ENCODE results near the gene SEPTIN7. TPM values are rescaled to one million over a fixed set of nuclear protein-coding genes. Genes with fewer than 3 reads are reported as not detected.

The SEPTIN7 gene
- total and polyA plus RNA-seq, 2 of the 4 experiments (the other 2 are of a cell fraction), result 150 to 239 TPM

- no peaks in the 10 kb centered on the region for H3K9me3 ChIP-seq (ENCODE audit: control insufficient read depth, insufficient read depth, low read length)
- peaks cover 21 to 57% of the 10 kb centered on the region in 2 experiments for H3K79me1 ChIP-seq (ENCODE audit: low read depth in 1 of 2, low read length in 2 of 2)
- no peak overlapping the region for H3K4me3 ChIP-seq (ENCODE audit: insufficient read depth, low read depth, low read length)
- in situ Hi-C loops (cut with MboI; ENCODE audit: low sequenced_read_pairs), result no loop called here
- H4K5ac ChIP-seq (ENCODE audit: low read depth, low read length), result no peak overlapping the region
- H3K18ac ChIP-seq (ENCODE audit: low read depth, low read length), result no peak overlapping the region
- H4K8ac ChIP-seq (ENCODE audit: low read depth in 2 of 2, low read length in 2 of 2), result no peak overlapping the region
- dilution Hi-C loops (cut with HindIII; ENCODE audit: low sequenced_read_pairs, unreplicated experiment), result no loop called here
- H2BK15ac ChIP-seq (ENCODE audit: low read depth, low read length), result no peak overlapping the region
- no peak for TF ChIP-seq MAFK (IDR thresholded peaks at IDR 0.05; ENCODE audit: low read depth, low read length)
- TF ChIP-seq, protein P1, sequence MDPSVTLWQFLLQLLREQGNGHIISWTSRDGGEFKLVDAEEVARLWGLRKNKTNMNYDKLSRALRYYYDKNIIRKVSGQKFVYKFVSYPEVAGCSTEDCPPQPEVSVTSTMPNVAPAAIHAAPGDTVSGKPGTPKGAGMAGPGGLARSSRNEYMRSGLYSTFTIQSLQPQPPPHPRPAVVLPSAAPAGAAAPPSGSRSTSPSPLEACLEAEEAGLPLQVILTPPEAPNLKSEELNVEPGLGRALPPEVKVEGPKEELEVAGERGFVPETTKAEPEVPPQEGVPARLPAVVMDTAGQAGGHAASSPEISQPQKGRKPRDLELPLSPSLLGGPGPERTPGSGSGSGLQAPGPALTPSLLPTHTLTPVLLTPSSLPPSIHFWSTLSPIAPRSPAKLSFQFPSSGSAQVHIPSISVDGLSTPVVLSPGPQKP (IDR thresholded peaks at IDR 0.05; ENCODE audit: borderline replicate concordance, low read depth, low read length), result no peak
- TF ChIP-seq POLR2A (IDR thresholded peaks at IDR 0.05; ENCODE audit: low read depth, low read length), result no peak
- TF ChIP-seq MXI1 (IDR thresholded peaks at IDR 0.05; ENCODE audit: borderline replicate concordance, low read depth, low read length), result no peak
- no peak for TF ChIP-seq MAZ (IDR thresholded peaks at IDR 0.05; ENCODE audit: borderline replicate concordance, low read depth, low read length)
- TF ChIP-seq, protein P2, sequence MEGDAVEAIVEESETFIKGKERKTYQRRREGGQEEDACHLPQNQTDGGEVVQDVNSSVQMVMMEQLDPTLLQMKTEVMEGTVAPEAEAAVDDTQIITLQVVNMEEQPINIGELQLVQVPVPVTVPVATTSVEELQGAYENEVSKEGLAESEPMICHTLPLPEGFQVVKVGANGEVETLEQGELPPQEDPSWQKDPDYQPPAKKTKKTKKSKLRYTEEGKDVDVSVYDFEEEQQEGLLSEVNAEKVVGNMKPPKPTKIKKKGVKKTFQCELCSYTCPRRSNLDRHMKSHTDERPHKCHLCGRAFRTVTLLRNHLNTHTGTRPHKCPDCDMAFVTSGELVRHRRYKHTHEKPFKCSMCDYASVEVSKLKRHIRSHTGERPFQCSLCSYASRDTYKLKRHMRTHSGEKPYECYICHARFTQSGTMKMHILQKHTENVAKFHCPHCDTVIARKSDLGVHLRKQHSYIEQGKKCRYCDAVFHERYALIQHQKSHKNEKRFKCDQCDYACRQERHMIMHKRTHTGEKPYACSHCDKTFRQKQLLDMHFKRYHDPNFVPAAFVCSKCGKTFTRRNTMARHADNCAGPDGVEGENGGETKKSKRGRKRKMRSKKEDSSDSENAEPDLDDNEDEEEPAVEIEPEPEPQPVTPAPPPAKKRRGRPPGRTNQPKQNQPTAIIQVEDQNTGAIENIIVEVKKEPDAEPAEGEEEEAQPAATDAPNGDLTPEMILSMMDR (conservative IDR thresholded peaks at IDR 0.05; ENCODE audit: low read depth, low read length), result no peak
- TF ChIP-seq BHLHE40 (IDR thresholded peaks at IDR 0.05; ENCODE audit: low read depth, low read length), result no peak
- TF ChIP-seq RCOR1 (IDR thresholded peaks at IDR 0.05; ENCODE audit: insufficient replicate concordance, low read length), result no peak
- no peak for TF ChIP-seq RAD21 (IDR thresholded peaks at IDR 0.05; ENCODE audit: low read length)
- no peak for TF ChIP-seq FOS (IDR thresholded peaks at IDR 0.05; ENCODE audit: low read depth, low read length)
- TF ChIP-seq SMC3 (IDR thresholded peaks at IDR 0.05; ENCODE audit: low read depth, low read length), result no peak
- TF ChIP-seq CEBPB (IDR thresholded peaks at IDR 0.05; ENCODE audit: low read depth, low read length), result no peak
- TF ChIP-seq USF2 (IDR thresholded peaks at IDR 0.05; ENCODE audit: low read depth, low read length), result no peak
- TF ChIP-seq NFE2L2 (IDR thresholded peaks at IDR 0.05; ENCODE audit: low read depth, low read length), result no peak
- TF ChIP-seq CHD1 (IDR thresholded peaks at IDR 0.05; ENCODE audit: low read depth, low read length), result no peak
- TF ChIP-seq RFX5 (IDR thresholded peaks at IDR 0.05; ENCODE audit: low read depth, low read length), result no peak
- no peak overlapping the region for H3K27ac ChIP-seq (ENCODE audit: insufficient read depth, low read length)
- POLR2A ChIA-PET (ENCODE audit: unreplicated experiment), result no interaction called here
- no peak overlapping the region for H3K23ac ChIP-seq (ENCODE audit: low read depth, low read length)
- peaks cover 31% of the 10 kb centered on the region for H4K20me1 ChIP-seq (ENCODE audit: insufficient read depth, low read length)
- intact Hi-C loops (cut with micrococcal nuclease), result no loop called here
- peaks cover 15% of the 10 kb centered on the region for H3K36me3 ChIP-seq (ENCODE audit: control insufficient read depth, insufficient read depth, low read length)
- no TSS peak for BruUV-seq (replicated peaks)
- H3K9ac ChIP-seq (ENCODE audit: low read depth, low read length), result no peak overlapping the region
- no peak overlapping the region for H2AK9ac ChIP-seq (replicated peaks; ENCODE audit: low read depth, low read length, poor library complexity)
- H2AK5ac ChIP-seq (ENCODE audit: low read depth, low read length), result no peak overlapping the region
- no peak overlapping the region for H3K4me2 ChIP-seq (ENCODE audit: low read depth, low read length)
- no peak overlapping the region for H3K14ac ChIP-seq (replicated peaks; ENCODE audit: low read depth, low read length)
- H2BK120ac ChIP-seq (ENCODE audit: low read depth, low read length), result no peak overlapping the region
- H4K91ac ChIP-seq (ENCODE audit: insufficient read depth, low read depth, low read length), result no peak overlapping the region
- DNase-seq (no peak), ATAC-seq (ENCODE audit: low read depth) (no peak)
- no peak overlapping the region for H2BK20ac ChIP-seq (ENCODE audit: low read depth, low read length)
- no peak overlapping the region for H3K56ac ChIP-seq (ENCODE audit: extremely low read depth, insufficient read depth, low read length)
- no peak overlapping the region for H2AFZ ChIP-seq (replicated peaks; ENCODE audit: low read length, poor library complexity)
- no peak overlapping the region for H2BK5ac ChIP-seq (ENCODE audit: low read depth, low read length, poor library complexity, severe bottlenecking)
- H3K27me3 ChIP-seq (ENCODE audit: control insufficient read depth, insufficient read depth, low read length), result no peaks in the 10 kb centered on the region
- peaks cover 11% of the 10 kb centered on the region for H3K9me1 ChIP-seq (ENCODE audit: insufficient read depth, low read length)
- H3K4me1 ChIP-seq (ENCODE audit: control insufficient read depth, insufficient read depth, low read length), result peaks cover 2% of the 10 kb centered on the region; the same call in 1 of the 2 replicates
- H3K4ac ChIP-seq (ENCODE audit: low read depth, low read length), result no peak overlapping the region
- CTCF ChIA-PET, result interaction anchor here (0.6 kb wide), 2 partner anchors 9 to 799 kb away, joined by 3 read pairs; no protein-coding TSS in a partner anchor
Measured at GRCh38 chr7:35849954-35850353, 49.1 kb downstream of the SEPTIN7 start.
